ENCODE results near the gene SRI. TPM values are rescaled to one million over a fixed set of nuclear protein-coding genes. Genes with fewer than 3 reads are reported as not detected.

SRI gene
- total and polyA plus RNA-seq, 2 donors (not counting 3 experiments of a cell fraction or from before 2014, with no cell fraction given) = 121 to 204 TPM

DNA sequence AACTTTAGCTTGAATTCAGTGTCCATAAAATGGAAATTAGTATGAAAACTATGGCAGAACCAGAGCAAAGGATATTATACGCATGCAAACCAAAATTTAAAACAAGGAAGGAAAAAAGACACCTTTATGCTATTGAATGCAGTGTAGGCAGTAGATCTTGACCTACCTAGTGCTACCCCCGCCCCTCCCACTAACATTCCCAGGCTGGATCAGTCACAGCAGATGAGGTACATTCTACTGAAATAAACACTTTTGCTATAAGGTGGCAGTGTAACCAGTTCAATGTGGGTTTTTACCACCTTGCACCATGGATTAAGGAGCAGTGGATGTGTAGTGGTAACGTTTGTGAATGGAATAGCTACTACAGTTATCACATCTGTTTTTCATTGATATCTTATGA, 27.9 kb downstream of the SRI start:
- no peak overlapping the region for H3K4me2 ChIP-seq (ENCODE audit: insufficient read depth, low read length)
- no peak overlapping the region for H3K9ac ChIP-seq (replicated peaks; ENCODE audit: extremely low read depth, insufficient read depth, low read length)
- H3K36me3 ChIP-seq (ENCODE audit: control insufficient read depth in 2 of 2, extremely low read depth in 1 of 2, insufficient read depth in 2 of 2, low read length in 2 of 2) = no peaks in the 10 kb centered on the region
- H3K9me1 ChIP-seq (replicated peaks; ENCODE audit: control insufficient read depth, extremely low read depth, insufficient read depth, low read length) = no peaks in the 10 kb centered on the region
- FAIRE-seq = no peak
- H3K79me2 ChIP-seq (ENCODE audit: control insufficient read depth, insufficient read depth, low read length) = no peaks in the 10 kb centered on the region
- H2AFZ ChIP-seq (ENCODE audit: low read depth, low read length) = no peak overlapping the region
- H3K27ac ChIP-seq (ENCODE audit: insufficient read depth, low read depth, low read length) = no peak overlapping the region
- no peaks in the 10 kb centered on the region for H3K27me3 ChIP-seq (ENCODE audit: control insufficient read depth in 2 of 2, insufficient read depth in 2 of 2, low read length in 2 of 2)
- no peak for DNase-seq (ENCODE audit: low read depth, low spot score)
- BruUV-seq (replicated peaks) = no TSS peak
- no peak overlapping the region for H3K4me3 ChIP-seq (replicated peaks in 1 of 3; ENCODE audit: insufficient read depth in 1 of 3, low read depth in 1 of 3, low read length in 3 of 3)
- dilution Hi-C loops (cut with MboI; ENCODE audit: extremely low pct_ligation_motif_present, low sequenced_read_pairs) (no loop called here), intact Hi-C loops (cut with micrococcal nuclease) (no loop called here)
- ChIA-PET POLR2A (no interaction called here), CTCF (interaction anchor here (1.1 to 4.5 kb wide), 2 partner anchors 15 to 23 kb away, joined by 3 to 15 read pairs; no protein-coding TSS in a partner anchor)
- no peaks in the 10 kb centered on the region for H3K9me3 ChIP-seq (replicated peaks; ENCODE audit: control insufficient read depth, insufficient read depth, low read length)
- no peaks in the 10 kb centered on the region for H4K20me1 ChIP-seq (replicated peaks; ENCODE audit: control insufficient read depth, extremely low read depth, insufficient read depth, low read length)
- no peaks in the 10 kb centered on the region for H3K4me1 ChIP-seq (ENCODE audit: control insufficient read depth, extremely low read depth, insufficient read depth, low read length)
- TF ChIP-seq, protein P1, sequence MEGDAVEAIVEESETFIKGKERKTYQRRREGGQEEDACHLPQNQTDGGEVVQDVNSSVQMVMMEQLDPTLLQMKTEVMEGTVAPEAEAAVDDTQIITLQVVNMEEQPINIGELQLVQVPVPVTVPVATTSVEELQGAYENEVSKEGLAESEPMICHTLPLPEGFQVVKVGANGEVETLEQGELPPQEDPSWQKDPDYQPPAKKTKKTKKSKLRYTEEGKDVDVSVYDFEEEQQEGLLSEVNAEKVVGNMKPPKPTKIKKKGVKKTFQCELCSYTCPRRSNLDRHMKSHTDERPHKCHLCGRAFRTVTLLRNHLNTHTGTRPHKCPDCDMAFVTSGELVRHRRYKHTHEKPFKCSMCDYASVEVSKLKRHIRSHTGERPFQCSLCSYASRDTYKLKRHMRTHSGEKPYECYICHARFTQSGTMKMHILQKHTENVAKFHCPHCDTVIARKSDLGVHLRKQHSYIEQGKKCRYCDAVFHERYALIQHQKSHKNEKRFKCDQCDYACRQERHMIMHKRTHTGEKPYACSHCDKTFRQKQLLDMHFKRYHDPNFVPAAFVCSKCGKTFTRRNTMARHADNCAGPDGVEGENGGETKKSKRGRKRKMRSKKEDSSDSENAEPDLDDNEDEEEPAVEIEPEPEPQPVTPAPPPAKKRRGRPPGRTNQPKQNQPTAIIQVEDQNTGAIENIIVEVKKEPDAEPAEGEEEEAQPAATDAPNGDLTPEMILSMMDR (IDR thresholded peaks at IDR 0.05; ENCODE audit: extremely low read depth in 1 of 2, insufficient read depth in 1 of 2, low read depth in 1 of 2, low read length in 2 of 2) = no peak
- TF ChIP-seq EZH2 (IDR thresholded peaks at IDR 0.05; ENCODE audit: borderline replicate concordance, low read depth, low read length, severe bottlenecking) (no peak), POLR2AphosphoS5 (IDR thresholded peaks at IDR 0.05; ENCODE audit: insufficient read depth, low read depth, low read length) (no peak), GATA2 (IDR thresholded peaks at IDR 0.05; ENCODE audit: insufficient read depth, insufficient read length, low read depth, low read length) (no peak)
- TF ChIP-seq, protein P2, sequence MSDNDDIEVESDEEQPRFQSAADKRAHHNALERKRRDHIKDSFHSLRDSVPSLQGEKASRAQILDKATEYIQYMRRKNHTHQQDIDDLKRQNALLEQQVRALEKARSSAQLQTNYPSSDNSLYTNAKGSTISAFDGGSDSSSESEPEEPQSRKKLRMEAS (IDR thresholded peaks at IDR 0.05; ENCODE audit: insufficient read depth, insufficient read length) = no peak

DNA sequence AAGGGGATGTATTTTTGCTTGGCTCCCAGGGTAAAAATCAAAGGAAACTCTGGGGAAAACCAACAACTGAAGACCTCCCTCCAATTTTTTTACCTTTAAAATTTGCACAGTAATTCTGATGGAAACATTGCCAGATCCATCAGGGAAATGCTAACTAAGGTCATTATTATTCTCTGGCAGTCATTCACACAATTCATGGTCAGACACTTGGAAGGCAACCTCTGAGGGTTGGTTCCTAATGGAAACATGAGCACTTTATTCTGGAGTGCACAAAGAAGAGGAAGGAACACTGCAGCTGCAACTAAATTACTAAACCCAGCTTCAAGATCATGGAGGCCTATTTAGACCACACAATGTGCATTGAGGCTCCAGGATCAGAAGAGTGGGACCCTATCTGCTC, 34.2 kb downstream of the SRI start:
- Histone ChIP-seq H3K27ac (ENCODE audit: insufficient read depth, low read depth, low read length) (no peak overlapping the region), H3K9ac (replicated peaks; ENCODE audit: extremely low read depth, insufficient read depth, low read length) (no peak overlapping the region), H3K4me2 (ENCODE audit: insufficient read depth, low read length) (no peak overlapping the region), H4K20me1 (replicated peaks; ENCODE audit: control insufficient read depth, extremely low read depth, insufficient read depth, low read length) (no peaks in the 10 kb centered on the region), H2AFZ (ENCODE audit: low read depth, low read length) (no peak overlapping the region), H3K9me1 (replicated peaks; ENCODE audit: control insufficient read depth, extremely low read depth, insufficient read depth, low read length) (no peaks in the 10 kb centered on the region), H3K9me3 (replicated peaks; ENCODE audit: control insufficient read depth, insufficient read depth, low read length) (no peaks in the 10 kb centered on the region), H3K79me2 (ENCODE audit: control insufficient read depth, insufficient read depth, low read length) (no peaks in the 10 kb centered on the region), H3K4me1 (ENCODE audit: control insufficient read depth, extremely low read depth, insufficient read depth, low read length) (no peaks in the 10 kb centered on the region), H3K36me3 (ENCODE audit: control insufficient read depth in 2 of 2, extremely low read depth in 1 of 2, insufficient read depth in 2 of 2, low read length in 2 of 2) (no peaks in the 10 kb centered on the region), H3K4me3 (replicated peaks in 1 of 3; ENCODE audit: insufficient read depth in 1 of 3, low read depth in 1 of 3, low read length in 3 of 3) (no peak overlapping the region), H3K27me3 (ENCODE audit: control insufficient read depth in 2 of 2, insufficient read depth in 2 of 2, low read length in 2 of 2) (no peaks in the 10 kb centered on the region)
- BruUV-seq (replicated peaks) = no TSS peak
- DNase-seq (ENCODE audit: low read depth, low spot score) (no peak), FAIRE-seq (no peak)
- intact Hi-C loops (cut with micrococcal nuclease) = no loop called here
- ChIA-PET CTCF (interaction anchor here (2.1 kb wide), 1 partner anchor 16 kb away, joined by 5 read pairs; no protein-coding TSS in a partner anchor), POLR2A (no interaction called here)
- dilution Hi-C loops (cut with MboI; ENCODE audit: extremely low pct_ligation_motif_present, low sequenced_read_pairs) = no loop called here
- TF ChIP-seq, protein P1 (IDR thresholded peaks at IDR 0.05; ENCODE audit: extremely low read depth in 1 of 2, insufficient read depth in 1 of 2, low read depth in 1 of 2, low read length in 2 of 2) = no peak
- TF ChIP-seq FOS (IDR thresholded peaks at IDR 0.05; ENCODE audit: borderline replicate concordance, insufficient read depth, low read length) (no peak), MYC (IDR thresholded peaks at IDR 0.05; ENCODE audit: low read depth, low read length) (no peak), GATA2 (IDR thresholded peaks at IDR 0.05; ENCODE audit: insufficient read depth, insufficient read length, low read depth, low read length) (no peak), JUN (IDR thresholded peaks at IDR 0.05; ENCODE audit: borderline replicate concordance, insufficient read depth, insufficient read length, low read depth) (no peak), EZH2 (IDR thresholded peaks at IDR 0.05; ENCODE audit: borderline replicate concordance, low read depth, low read length, severe bottlenecking) (no peak), POLR2AphosphoS5 (IDR thresholded peaks at IDR 0.05; ENCODE audit: insufficient read depth, low read depth, low read length) (no peak), POLR2A (IDR thresholded peaks at IDR 0.05; ENCODE audit: low read depth, low read length) (no peak)
- TF ChIP-seq, protein P2 (IDR thresholded peaks at IDR 0.05; ENCODE audit: insufficient read depth, insufficient read length) = no peak

All from endothelial cell of umbilical vein (primary cell).